SH-SY5Y (cell line): ENCODE results near the gene ZBTB46.

ENCODE experiments used
- GATA2 ChIP-seq: IDR thresholded peaks from 2 replicates; pipeline ENCODE4 v1.6.1; 2011; ENCODE audit warnings: mild to moderate bottlenecking, low read depth, low read length
- GATA3 ChIP-seq: IDR thresholded peaks from 2 replicates; pipeline ENCODE4 v1.6.1; 2011; ENCODE audit warnings: low read depth, mild to moderate bottlenecking, low read length, moderate library complexity

The ZBTB46 gene

DNA sequence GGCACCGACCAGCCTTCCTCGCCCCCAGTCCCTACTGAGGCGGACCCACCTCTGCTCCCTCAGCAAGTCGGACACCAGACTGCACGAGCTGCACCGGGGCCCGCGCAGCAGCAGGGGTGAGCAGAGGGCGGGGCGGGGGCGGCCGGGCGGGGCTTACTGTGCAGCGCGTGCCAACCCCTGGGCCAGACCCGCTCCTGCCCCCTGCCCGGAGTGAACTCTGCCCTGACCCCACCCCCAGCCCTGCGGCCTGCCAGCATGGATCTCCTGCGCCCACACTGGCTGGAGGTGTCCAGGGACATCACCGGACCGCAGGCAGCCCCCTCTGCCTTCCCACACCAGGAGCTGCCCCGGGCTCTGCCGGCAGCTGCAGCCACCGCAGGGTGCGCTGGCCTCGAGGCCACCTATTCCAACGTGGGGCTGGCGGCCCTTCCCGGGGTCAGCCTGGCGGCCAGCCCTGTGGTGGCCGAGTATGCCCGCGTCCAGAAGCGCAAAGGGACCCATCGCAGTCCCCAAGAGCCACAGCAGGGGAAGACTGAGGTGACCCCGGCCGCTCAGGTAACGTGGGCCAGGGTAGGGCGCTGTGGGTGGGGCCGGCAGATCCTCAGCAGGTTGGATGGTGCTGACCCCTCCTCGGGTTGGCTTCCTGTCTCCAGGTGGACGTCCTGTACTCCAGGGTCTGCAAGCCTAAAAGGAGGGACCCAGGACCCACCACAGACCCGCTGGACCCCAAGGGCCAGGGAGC, 92.9 kb downstream of the ZBTB46 start:
- TF ChIP-seq GATA2 (no peak), GATA3 (no peak)

DNA sequence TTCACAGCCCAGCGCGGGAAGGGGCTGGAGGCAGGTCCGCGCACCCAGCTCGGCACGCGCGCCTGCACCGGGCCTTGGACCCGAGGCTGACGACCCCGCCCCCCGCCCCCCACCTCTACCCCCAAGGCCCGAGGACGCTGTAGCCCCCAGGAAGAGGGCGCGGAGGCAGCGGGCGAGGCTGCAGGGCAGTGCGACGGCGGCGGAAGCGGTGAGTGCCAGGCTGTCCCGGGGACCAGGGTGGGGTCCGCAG, 93.4 kb downstream of the ZBTB46 start:
- TF ChIP-seq GATA3, result no peak
- TF ChIP-seq GATA2, result no peak

DNA sequence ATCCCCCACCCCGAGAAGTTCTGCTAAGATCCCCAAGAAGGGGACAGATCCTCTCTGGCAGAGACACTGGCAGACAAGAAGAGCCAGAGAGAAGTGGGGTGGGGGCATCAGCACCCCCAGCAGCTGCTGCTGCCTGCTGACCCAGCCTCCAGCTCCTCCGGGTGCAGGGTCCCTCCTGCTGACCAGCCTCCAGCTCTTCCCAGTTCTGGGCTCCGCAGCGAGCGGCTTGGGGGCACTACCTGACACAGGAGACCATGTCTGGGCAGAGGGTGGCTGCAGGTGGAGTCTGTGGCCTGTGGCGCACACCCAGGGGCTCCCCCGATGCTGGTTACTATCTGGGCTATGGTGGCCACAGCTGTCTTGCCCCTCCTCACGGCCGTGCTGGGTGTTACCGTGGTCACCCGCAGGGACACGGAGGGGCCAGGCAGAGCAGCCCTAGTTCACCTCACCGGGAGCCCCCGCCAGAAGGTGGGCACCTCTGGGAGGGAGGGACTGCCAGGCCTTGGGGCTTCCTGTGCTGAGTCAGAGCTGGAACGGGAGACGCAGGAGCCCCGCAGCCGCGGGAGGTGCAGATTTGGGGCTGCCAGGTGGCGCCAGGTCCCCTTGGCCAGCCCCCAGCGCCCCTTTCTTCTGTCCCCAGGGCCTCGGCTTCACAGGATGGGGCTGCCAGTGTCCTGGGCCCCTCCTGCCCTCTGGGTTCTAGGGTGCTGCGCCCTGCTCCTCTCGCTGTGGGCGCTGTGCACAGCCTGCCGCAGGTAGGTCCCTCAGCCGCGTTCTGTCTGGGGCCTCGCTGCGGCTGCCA, 94.0 kb downstream of the ZBTB46 start:
- TF ChIP-seq GATA2, result no peak
- no peak for TF ChIP-seq GATA3

DNA sequence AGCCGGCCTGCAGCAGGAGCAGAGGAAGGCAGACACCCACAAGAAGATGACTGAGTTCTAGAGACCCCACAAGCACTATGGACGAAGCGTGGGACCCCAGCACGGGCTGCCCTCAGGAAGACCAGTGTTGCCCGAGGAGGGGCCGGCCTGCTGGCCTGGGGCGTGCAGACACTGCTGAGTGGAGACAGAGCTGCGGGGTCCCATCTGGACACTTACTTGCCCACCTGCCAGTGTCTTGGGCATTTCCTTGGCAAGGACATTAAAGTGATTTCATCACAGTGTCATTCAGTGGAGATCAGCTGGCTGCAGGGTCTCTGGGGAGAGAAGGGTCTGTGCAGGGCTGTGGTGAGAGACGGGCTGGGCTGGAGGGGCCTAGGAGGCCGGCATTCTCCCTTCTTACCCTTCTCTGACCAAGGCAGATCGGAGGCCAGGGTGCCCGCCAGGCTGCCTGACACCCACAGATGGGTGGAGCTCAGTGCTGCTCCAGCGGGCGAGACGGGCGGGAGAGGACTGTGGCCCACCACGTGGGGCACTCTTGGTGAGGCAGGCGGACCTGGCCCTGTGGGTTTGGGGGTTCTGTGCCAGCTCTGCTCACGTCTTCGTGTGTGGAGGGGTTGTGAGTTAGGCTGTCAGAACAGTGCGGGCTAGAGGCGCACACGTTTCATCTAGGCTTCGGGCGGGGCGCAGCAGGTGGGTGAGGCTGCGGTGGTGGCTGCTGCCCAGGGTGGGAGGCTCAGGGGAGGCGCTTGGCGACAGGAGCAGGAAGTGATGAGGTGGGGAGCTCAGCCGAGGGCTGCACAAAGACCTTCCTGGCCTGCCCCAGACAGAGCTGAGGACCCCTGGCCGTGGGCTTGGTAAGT, 95.0 kb downstream of the ZBTB46 start, which contains the start of gene LIME1:
LIME1 (plus strand) TSS at position 806 of the 860 bp plus-strand sequence. CDS start 886 bp downstream, outside the sequence.
- TF ChIP-seq GATA2 (no peak), GATA3 (no peak)

DNA sequence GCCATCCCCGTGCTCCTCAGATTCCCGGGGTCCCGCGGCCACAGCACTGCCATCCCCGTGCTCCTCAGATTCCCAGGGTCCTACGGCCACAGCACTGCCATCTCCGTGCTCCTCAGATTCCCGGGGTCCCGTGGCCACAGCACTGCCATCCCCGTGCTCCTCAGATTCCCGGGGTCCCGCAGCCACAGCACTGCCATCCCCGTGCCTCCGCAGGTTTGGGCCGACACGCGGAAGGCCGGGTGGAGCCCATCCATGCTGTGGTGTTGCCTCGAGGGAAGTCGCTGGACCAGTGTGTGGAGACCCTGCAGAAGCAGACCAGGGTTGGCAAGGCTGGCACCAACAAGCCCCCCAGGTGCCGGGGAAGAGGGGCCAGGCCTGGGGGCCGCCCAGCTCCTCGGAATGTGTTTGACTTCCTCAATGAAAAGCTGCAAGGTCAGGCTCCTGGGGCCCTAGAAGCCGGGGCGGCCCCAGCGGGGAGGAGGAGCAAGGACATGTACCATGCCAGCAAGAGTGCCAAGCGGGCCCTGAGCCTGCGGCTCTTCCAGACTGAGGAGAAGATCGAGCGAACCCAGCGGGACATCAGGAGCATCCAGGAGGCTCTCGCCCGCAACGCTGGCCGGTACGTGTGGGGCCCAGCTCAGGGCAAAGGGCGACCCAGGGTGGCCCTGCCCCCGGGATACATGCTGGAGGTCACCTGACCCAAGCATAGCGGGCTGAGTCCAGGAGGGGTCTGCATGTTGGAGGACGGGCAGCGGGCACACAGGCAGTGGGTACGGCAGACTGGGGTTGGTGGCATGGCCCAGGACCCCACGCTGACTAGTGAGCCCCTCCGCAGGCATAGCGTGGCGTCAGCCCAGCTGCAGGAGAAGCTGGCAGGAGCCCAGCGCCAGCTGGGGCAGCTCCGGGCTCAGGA, 95.9 kb downstream of the ZBTB46 start:
- no peak for TF ChIP-seq GATA3
- no peak for TF ChIP-seq GATA2

DNA sequence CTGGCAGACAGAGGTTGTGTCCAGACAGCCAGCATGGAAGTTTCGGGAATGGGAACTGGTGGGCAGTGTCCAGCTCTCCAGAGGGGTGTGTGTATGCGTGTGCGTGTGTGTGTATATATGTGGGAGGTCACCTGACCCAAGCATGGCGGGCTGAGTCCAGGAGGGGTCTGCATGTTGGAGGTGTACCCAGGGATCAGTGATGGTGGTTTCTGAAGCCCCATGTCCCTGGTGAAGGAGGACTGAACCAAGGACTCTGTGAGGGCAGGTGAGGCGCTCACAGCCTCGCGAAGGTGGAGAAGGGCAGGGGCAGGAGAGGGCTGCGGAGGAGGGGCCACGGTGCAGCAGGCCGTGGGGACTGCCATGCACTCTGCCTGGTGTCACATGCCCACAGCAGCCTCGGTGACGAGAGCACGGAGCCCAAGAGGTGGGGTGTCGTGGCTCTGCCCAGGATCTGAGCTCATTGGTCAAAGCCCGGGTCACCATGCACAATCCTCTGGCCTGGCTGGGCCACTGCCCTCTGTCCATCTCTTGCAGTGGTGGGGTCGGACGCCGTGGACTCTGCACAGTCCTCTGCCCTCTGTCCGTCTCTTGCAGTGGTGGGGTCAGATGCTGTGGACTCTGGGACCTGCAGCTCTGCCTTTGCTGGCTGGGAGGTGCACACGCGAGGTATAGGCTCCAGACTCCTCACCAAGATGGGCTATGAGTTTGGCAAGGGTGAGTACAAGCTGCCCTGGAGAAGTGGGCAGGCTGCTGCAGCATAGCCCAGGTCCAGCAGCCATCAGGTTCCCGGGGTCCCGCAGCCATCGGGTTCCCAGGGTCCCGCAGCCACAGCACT, 96.7 kb downstream of the ZBTB46 start:
- TF ChIP-seq GATA2 (no peak), GATA3 (no peak)

DNA sequence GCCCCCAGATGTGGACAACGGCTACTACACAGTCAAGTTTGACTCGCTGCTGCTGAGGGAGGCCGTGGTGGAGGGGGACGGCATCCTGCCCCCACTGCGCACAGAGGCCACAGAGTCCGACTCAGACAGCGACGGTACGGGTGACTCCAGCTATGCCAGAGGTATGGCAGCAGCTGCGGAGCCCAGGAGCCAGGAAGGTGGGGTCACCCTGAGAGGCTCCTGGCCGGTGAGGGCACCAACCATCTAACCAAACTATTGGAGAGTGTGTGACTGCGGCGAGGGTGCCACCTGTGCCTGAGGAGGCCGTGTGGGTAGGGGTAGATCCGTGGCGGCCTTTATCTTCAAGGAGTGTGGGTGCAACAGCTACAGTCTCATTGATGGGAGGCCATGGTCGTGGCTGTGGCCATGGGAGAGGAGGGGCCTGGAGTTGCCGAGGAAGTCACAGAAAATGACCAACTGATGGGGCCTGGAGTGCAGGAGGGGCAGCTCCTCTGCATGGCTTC, 97.4 kb downstream of the ZBTB46 start:
- TF ChIP-seq GATA3, result no peak
- TF ChIP-seq GATA2, result no peak

DNA sequence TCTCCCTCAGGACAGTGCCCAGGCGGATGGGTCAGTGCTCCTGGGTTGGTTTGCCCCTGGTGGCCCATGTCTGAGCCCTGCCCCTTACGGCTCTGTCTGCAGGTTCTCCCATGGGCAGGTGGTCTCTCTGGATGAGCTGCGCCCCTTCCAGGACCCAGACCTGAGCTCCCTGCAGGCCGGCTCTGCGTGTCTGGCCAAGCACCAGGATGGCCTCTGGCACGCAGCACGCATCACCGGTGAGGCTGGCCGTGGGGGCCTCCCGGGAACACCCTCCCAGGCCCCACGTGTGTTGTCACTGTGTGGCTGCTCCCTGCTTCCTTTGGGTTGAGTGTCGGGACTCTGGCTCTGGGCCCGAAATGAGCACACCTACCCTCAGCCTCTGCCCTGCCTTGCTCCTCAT, 97.9 kb downstream of the ZBTB46 start:
- no peak for TF ChIP-seq GATA2
- TF ChIP-seq GATA3, result no peak

DNA sequence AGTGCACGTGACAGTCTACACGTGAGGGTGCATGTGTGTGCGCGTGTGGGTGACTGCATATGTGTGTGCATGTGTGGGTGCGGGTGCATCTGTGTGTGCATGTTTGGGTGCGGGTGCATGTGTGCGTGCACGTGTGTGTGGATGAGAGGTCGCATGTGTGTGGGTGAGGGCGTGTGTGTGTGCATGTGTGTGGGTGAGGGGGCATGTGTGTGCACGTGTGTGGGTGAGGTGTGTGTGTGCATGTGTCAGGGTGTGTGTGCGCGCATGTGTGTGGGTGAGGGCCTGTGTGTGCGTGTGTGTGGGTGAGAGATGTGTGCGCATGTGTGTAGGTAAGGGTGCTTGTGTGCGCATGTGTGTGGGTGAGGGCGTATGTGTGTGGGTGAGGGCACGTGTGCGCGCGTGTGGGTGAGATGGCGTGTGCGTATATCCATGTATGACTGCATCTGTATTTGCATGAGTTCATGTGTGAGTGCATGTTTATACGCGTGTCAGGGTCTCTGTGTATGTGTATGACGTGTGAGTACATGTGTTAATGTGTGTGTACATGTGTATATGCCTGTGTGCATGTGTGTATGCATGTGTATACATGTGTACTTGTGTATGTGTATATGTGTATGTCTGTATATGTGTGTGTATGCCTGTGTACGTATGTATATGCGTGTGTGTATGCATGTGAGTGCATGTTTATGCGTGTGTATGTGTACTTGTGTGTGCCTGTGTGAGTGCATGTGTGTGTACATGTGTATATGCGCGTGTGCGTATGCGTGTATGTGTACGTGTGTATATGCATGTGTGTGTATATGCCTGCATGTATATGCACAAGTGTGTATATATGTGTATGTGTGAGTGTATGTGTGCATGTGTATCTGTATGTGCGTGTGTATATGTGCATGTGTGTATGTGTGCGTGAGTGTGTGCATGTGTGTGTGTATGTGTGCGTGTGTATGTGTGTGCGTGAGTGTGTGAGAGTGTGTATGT, 98.7 kb downstream of the ZBTB46 start:
- TF ChIP-seq GATA3 (no peak), GATA2 (no peak)

DNA sequence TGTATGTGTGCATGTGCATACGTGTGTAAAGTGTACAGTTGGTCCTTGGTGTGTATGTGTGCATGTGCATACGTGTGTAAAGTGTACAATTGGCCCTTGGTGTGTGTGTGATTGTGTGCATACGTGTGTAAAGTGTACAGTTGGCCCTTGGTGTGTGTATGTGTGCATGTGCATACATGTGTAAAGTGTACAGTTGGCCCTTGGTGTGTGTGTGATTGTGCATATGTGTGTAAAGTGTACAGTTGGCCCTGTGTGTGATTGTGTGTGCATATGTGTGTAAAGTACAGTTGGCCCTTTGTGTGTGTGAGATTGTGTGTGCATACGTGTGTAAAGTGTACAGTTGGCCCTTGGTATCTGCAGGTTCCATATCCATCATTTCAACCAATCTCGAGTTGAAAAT, 99.7 kb downstream of the ZBTB46 start:
- TF ChIP-seq GATA3 (no peak), GATA2 (no peak)

- TF ChIP-seq GATA2 (no peak), GATA3 (no peak)
Measured at GRCh38 chr20:63718996-63719395, 112.1 kb downstream of the ZBTB46 start.

GRCh38 chr20:63714858-63715257, 116.2 kb downstream of the ZBTB46 start:
- TF ChIP-seq GATA3 (no peak), GATA2 (no peak)
